Measurements from ENCODE around the gene PRDM16. TPM values are rescaled to one million over a fixed set of nuclear protein-coding genes. Genes with fewer than 3 reads are reported as not detected.

The PRDM16 gene
- total and polyA plus RNA-seq, 2 of the 4 experiments (the other 2 are of a cell fraction) = 0.02 TPM; not detected in 1

DNA sequence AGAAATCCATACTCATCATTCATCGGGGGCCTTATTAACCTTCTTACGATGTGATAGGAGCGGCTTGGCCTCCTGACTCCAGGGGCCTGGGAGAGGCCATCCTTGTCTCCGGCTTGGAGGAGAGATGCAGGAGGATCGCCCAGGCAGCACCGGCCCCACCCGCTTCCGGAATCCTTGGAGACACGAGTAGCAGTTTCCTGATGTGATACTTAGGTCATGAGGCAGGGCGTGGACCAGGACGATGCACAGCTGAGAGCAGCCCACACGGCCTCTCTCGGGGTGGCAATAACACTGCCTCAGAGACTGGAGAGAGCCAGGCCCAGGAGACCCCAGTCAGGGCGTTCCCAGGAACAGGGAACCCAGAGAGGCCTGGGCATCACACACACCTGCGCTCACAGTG lies 221.9 kb downstream of the PRDM16 start:
- H3K4me2 ChIP-seq (ENCODE audit: low read depth, low read length) = no peak overlapping the region
- 77% methylated on average over 11 of the region's 15 CpGs; no CpG with 5 or more reads in 1 of the 2 experiments for WGBS, 2 experiments (ENCODE audit: extremely low coverage in 2 of 2, insufficient read length in 1 of 2)
- H3K36me3 ChIP-seq (ENCODE audit: control insufficient read depth, insufficient read depth, low read length) = no peaks in the 10 kb centered on the region
- no peaks in the 10 kb centered on the region for H3K9me1 ChIP-seq (ENCODE audit: insufficient read depth, low read length)
- BruUV-seq (replicated peaks) = no TSS peak
- no peak overlapping the region for H2BK5ac ChIP-seq (ENCODE audit: low read depth, low read length, poor library complexity, severe bottlenecking)
- POLR2A ChIA-PET (ENCODE audit: unreplicated experiment) = no interaction called here
- no peak overlapping the region for H4K5ac ChIP-seq (ENCODE audit: low read depth, low read length)
- TF ChIP-seq RCOR1 (IDR thresholded peaks at IDR 0.05; ENCODE audit: insufficient replicate concordance, low read length) (no peak), SMC3 (IDR thresholded peaks at IDR 0.05; ENCODE audit: low read depth, low read length) (no peak), FOS (IDR thresholded peaks at IDR 0.05; ENCODE audit: low read depth, low read length) (no peak), CHD1 (IDR thresholded peaks at IDR 0.05; ENCODE audit: low read depth, low read length) (no peak), CEBPB (IDR thresholded peaks at IDR 0.05; ENCODE audit: low read depth, low read length) (no peak), RFX5 (IDR thresholded peaks at IDR 0.05; ENCODE audit: low read depth, low read length) (no peak), MXI1 (IDR thresholded peaks at IDR 0.05; ENCODE audit: borderline replicate concordance, low read depth, low read length) (no peak), NFE2L2 (IDR thresholded peaks at IDR 0.05; ENCODE audit: low read depth, low read length) (no peak), MAFK (IDR thresholded peaks at IDR 0.05; ENCODE audit: low read depth, low read length) (no peak), MAZ (IDR thresholded peaks at IDR 0.05; ENCODE audit: borderline replicate concordance, low read depth, low read length) (no peak), ELK1 (IDR thresholded peaks at IDR 0.05; ENCODE audit: borderline replicate concordance, low read depth, low read length) (no peak), USF2 (IDR thresholded peaks at IDR 0.05; ENCODE audit: low read depth, low read length) (no peak), CTCF (conservative IDR thresholded peaks at IDR 0.05; ENCODE audit: low read depth, low read length) (no peak), POLR2A (IDR thresholded peaks at IDR 0.05; ENCODE audit: low read depth, low read length) (no peak), BHLHE40 (IDR thresholded peaks at IDR 0.05; ENCODE audit: low read depth, low read length) (no peak), RAD21 (IDR thresholded peaks at IDR 0.05; ENCODE audit: low read length) (no peak)
- intact Hi-C loops (cut with micrococcal nuclease) (no loop called here), in situ Hi-C loops (cut with MboI; ENCODE audit: low sequenced_read_pairs) (no loop called here), dilution Hi-C loops (cut with HindIII; ENCODE audit: low sequenced_read_pairs, unreplicated experiment) (no loop called here)
- no peak overlapping the region for H3K14ac ChIP-seq (replicated peaks; ENCODE audit: low read depth, low read length)
- H3K18ac ChIP-seq (ENCODE audit: low read depth, low read length) = no peak overlapping the region
- H3K27ac ChIP-seq (ENCODE audit: insufficient read depth, low read length) = no peak overlapping the region
- H2AK5ac ChIP-seq (ENCODE audit: low read depth, low read length) = no peak overlapping the region
- H3K4me1 ChIP-seq (ENCODE audit: control insufficient read depth, insufficient read depth, low read length) = no peaks in the 10 kb centered on the region
- no peak overlapping the region for H3K4ac ChIP-seq (ENCODE audit: low read depth, low read length)
- no peak overlapping the region for H3K56ac ChIP-seq (ENCODE audit: extremely low read depth, insufficient read depth, low read length)
- no peak overlapping the region for H2BK15ac ChIP-seq (ENCODE audit: low read depth, low read length)
- no peak overlapping the region for H3K23ac ChIP-seq (ENCODE audit: low read depth, low read length)
- H4K91ac ChIP-seq (ENCODE audit: insufficient read depth, low read depth, low read length) = no peak overlapping the region
- H2BK20ac ChIP-seq (ENCODE audit: low read depth, low read length) = no peak overlapping the region
- H2AFZ ChIP-seq (replicated peaks; ENCODE audit: low read length, poor library complexity) = no peak overlapping the region
- DNase-seq (no peak), ATAC-seq (ENCODE audit: low read depth) (no peak)
- CTCF ChIA-PET = no interaction called here
- no peak overlapping the region for H4K8ac ChIP-seq (ENCODE audit: low read depth in 2 of 2, low read length in 2 of 2)
- H3K4me3 ChIP-seq (ENCODE audit: insufficient read depth, low read depth, low read length) = no peak overlapping the region
- no peaks in the 10 kb centered on the region for H4K20me1 ChIP-seq (ENCODE audit: insufficient read depth, low read length)
- H2BK120ac ChIP-seq (ENCODE audit: low read depth, low read length) = no peak overlapping the region
- H3K9ac ChIP-seq (ENCODE audit: low read depth, low read length) = no peak overlapping the region
- H3K27me3 ChIP-seq (ENCODE audit: control insufficient read depth, insufficient read depth, low read length) = peaks cover 5% of the 10 kb centered on the region; the same call in 1 of the 2 replicates
- no peak overlapping the region for H2AK9ac ChIP-seq (replicated peaks; ENCODE audit: low read depth, low read length, poor library complexity)
- no peaks in the 10 kb centered on the region for H3K9me3 ChIP-seq (ENCODE audit: control insufficient read depth, insufficient read depth, low read length)
- no peaks in the 10 kb centered on the region for H3K79me1 ChIP-seq (ENCODE audit: low read depth in 1 of 2, low read length in 2 of 2)
